ENCODE measurements around the gene HNRNPA3.
"Not testable (repeated sequence)": the region's sequence is repeated elsewhere in the genome, so short reads cannot be mapped to it uniquely, and the experiment has no call there.

HNRNPA3 gene

DNA sequence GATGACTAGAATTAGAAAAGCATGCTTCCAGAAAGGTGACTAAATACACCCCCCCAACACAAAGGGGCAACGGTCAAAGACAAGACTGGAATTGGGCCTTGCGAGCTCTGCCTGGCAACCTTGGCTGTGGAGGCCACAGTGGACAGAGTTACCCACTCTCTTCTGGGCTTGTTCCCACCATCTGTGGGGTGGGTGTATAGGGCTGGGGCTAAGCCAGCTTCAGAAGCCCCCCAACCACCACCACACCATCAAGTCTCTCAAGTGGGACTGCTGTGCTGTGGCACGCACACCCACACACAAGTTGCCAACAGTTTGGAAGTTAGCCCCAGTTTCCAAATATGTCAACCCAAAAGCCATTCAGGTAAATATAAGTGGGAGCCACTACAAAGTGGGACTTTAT, 44.1 kb downstream of the HNRNPA3 start:
- DNase-seq, result no peak

DNA sequence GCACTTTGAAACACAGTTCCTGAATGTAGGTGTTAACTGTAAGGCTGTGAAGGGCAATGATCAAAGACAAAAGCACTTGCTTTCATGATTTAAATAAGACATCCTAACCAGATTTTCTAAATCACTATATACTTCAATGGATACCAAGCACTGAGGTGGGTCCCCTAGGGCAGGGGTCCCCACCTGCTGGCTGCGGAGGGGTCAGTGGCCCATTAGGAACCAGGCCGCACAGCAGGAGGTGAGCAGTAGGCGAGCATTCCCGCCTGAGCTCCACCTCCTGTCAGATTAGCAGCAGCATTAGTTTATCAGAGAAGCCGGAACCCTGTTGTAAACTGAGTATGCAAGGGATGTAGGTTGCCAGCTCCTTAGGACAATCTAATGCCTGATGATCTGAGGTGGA, 44.9 kb downstream of the HNRNPA3 start:
- no peak for DNase-seq

DNA sequence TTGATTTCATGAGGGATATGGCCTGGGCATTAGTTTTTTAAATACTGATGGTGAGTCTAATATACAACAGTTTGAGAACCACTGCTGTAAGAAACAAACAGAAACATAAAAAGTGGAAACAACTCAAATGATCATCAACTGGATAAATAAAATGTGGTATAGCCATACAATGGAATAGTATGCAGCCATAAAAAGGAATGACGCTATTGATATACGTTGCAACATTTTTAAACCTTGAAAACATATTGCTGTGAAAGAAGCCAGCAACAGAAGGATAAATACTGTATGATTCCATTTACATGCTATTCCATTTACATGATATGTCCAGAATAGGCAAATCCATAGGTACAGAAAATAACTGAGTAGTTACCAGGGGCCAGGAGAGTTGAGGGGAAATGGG, 45.5 kb downstream of the HNRNPA3 start:
- no peak for DNase-seq

DNA sequence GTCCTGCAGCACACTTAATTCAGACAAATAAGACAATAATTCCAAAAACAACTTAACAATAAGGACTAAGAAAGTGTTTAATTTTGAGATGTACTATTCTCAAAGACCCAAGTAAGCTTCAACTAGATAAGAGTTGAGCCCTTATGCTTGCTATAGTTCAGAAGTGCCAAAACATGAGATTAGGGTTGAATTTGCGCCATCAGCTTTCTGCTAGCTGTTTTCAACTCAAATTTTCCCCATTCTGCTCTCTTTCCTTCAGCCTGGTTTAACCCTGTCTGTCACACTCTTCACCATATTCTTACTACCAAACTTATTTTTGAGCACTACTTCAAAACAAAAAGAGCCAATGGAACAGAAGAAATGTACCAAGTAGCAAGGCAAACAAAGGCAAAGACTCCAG, 47.8 kb downstream of the HNRNPA3 start:
- DNase-seq, result no peak

DNA sequence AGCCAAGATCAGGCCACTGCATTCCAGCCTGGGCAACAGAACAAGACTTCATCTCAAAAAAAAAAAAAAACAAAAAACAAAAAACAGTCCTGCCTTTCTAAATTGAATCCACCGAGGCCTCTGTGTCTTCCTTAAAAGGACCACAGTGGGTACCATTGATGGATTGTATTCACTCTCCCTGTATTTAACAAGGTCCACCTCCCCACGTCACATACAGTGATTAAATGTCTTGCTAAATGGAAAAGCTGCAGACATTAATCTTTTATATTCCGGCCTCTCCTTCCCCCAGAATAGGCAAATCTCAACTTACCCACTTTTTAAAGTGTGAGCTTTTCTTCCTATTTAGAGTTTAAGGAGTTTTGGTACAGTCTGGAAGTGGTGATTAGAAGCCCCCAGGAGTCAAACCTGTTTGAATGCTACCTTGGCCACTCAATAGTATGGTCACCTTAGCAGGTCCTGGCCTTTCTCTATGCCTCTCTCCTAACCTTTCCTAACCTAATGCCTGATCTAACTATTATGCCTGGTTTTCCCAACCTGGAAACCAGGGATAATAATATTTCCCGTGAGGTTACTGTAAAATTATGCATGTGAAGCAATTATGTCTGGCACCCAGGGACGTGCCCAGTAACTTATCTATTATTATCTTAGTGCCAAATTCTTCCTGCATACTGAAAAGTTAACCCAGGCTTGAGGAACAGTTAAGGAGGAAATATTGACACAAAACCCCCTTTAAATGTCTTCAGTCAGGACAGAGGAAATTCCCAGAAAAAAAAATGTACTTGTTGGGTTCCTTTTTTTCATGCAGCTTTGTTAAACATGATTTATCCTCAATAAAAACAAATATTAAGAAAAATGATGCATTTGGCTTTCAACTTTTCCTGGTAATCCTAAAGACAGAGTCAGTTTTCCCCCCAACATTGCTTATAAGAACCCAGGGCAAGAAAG, 48.8 kb downstream of the HNRNPA3 start:
- DNase-seq, result no peak

DNA sequence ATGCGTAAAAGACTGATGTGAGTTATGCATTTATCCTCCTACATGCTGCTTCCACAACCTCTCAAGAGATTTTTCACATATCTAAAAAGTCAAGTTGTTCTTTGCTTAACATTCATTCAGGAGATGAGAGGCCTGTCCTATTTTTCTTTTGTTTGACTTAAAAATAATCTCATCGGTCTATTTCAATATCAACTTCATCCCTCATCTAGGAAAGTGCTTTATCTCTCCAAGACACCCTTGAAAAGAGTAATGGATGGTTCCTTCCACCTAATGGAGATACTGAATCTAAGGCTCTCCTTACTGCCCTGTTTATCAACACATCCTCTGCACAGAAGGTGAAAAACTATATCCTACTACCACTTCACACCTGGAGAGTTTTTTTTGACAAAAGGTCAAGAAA, 49.5 kb downstream of the HNRNPA3 start:
- no peak for DNase-seq

DNA sequence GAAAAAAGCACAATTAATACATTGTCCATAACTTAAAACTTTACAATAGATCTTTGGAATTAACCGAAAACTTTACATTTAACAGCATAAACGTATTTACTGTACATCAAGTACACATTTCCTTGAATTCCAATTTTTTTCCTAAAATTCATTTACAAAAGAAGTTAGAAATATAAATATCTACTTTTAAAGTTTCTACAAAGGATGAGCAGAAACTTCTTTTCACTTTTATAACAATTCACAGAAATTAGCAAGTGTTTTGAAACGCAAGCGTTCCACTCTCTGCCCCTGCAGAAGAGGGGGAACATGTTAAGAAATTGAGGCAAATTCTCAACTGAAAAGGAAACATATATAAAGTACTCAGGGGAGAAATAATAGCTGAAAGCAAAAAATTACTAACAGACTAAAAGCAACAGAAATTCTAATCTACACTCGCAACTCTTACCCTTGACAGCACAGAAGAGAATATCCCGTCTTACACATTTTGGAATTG, 50.4 kb downstream of the HNRNPA3 start:
- DNase-seq, result no peak

DNA sequence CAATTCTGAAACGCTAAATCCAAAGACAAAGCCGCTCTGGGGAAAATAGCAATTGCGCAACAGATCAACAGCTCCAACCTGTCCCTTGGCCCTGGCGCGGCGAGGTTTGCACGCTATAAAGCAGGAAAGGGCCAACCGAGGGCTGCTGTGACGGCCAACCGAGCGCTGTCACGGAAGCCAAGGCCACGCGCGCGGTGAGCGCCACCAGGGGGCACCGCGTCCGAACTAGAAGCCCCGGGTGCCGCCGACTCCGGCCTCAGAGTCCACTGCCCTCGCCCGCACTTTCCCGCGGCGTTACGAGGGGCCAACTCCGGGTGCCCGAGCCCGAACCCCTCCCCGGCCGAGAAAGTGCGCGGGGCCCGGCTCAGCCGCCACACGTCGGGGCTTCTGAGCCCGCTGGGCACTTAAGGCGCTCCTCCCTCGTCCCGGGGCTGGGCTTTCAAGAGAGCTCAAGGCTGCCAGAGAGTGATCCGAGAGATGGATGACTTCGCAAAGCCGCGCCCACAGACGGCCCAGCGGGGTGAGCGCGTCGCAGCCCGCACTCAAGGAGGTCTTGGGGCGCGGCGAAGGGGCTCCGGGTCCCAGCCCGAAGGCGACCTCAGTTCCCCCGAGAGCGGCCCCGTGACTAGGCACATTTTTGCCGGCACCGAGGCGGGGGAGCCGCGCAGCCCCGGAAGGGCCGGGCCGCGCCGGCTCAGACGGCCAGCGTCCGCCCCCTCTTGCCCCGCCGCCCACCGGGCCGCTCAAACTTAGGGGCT, 51.0 kb downstream of the HNRNPA3 start:
- DNase-seq, result peak; percentile 89

DNA sequence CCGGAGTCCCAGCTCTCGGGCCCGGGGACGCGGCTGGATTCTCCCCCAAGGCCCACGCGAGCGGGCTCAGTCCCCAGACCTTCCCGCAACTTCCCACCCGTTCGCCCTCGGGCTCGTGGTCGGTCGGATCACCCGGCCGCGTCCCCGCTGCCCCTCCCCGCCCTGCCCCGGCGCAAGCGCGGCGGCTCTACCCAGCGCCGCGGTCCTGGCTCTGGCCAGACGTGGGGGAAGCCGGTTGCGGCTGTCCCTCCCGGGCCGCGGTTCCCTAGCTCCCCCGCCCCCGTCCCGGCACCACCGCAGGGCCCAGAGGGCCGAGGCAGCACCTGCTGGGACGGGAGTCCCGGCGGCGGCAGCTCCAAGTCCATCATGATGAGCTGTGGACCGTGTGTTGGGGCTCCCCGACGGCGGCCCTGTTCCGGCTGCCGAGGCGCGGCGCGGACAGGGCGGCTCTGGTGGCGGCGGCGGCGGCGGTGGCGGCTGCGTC, 51.7 kb downstream of the HNRNPA3 start:
- no peak for DNase-seq

DNA sequence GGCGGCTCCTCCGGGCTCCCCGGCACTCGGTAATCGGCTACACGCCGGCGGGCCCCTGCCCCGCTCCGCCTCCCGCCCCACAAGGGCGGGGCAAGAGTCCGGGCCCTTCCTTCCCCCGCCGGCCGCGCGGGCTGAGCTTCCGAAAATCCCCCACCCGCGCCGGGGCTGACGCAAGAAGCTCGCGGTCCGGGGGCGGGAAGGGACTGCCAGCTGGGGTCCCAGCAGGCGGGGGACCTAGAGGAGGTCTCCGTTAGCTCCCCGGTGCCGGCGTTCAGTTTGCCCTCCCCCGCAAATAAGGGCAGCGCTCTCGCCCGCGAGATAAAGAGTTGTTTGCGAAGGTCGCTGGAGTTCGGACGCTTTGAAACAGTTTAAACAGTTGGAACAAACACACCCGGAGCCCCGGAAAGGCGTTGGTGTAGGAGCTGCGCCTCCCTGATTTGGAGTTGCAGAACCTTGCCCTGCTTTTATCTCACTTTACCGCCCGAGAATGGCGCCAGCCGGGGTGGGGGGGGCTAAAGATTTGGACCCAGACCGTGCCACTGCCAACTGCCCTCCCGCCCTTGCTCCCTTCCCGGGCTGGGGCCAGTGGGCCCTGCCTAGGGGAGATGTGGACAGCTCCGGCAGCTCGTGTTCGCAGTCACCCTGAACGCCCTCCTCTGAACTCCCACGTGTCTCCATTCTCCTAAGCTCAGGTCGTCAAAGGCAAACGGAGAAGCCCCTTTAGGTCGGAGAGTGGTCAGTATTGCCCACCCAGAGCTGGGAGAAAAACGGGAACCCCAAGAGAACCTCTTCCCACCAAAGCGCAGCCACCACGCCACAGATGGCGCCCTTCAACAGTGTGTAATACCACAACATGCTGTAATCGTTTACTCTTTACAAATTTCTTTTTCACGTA, 52.3 kb downstream of the HNRNPA3 start, which contains the start of gene NFE2L2:
TSS of gene NFE2L2 (minus strand) at position 35 of the 895 bp plus-strand sequence. CDS start 151 bp downstream, outside the sequence.
- peak; percentile 94 for DNase-seq

DNA sequence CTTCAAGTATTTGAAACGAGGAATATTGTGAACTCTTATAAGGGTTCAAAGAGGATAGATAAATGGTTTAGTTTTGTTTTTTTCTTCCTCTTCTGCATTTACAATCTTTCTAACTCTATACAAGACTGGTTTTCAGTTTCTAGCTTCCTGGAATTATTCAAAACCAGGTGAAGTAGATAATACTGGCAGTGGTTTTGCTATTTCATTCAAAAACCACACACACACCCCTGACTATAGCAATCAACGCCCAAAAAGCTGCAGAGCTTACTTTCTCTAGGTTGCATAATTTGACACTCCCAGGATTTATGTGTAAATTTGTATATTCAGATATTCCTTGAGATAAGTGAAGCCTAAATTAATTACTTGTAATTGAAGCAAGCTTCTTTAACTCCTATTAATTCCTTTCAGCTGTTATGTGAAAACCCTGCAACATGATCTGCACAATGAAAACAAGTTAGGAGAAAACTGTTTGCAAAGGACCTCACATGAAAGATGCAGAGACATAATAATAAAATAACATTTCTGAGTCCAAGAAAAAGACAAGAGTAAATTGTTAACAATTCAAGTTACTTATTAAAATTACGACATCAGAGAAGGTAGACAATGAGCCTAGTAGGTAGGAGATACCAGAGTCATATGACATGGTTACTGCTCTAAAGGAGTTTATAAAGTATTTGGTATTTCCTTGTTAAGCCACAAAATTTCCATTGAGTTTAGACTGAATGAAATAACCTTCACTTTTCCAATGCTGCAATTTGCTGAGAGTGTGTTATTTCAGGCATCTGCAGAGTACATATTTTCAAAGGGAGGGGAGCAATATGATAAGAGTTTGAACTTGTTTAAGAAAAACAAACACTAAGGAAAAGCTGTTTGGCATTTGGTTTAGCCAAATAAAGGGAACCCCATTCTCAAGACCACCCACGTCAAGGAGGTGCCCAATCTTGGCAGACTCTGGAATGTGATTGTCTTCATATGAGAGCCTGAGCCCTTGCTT, 53.5 kb downstream of the HNRNPA3 start:
- DNase-seq, result no peak

DNA sequence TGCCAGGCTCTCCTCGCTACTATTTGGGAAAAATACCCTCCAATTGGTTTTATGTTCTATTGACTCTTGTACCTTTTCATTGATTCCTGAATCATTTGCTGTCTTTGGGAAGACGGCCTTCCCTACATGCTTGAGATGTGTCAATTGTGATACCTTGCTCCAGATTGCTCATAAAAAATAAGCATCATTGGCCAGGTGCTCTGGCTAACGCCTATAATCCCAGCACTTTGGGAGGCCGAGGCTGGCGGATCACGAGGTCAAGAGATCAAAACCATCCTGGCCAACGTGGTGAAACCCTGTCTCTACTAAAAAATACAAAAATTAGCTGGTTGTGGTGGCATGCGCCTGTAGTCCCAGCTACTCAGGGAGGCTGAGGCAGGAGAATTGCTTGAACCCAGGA, 54.4 kb downstream of the HNRNPA3 start:
- DNase-seq, result not testable (repeated sequence)

DNA sequence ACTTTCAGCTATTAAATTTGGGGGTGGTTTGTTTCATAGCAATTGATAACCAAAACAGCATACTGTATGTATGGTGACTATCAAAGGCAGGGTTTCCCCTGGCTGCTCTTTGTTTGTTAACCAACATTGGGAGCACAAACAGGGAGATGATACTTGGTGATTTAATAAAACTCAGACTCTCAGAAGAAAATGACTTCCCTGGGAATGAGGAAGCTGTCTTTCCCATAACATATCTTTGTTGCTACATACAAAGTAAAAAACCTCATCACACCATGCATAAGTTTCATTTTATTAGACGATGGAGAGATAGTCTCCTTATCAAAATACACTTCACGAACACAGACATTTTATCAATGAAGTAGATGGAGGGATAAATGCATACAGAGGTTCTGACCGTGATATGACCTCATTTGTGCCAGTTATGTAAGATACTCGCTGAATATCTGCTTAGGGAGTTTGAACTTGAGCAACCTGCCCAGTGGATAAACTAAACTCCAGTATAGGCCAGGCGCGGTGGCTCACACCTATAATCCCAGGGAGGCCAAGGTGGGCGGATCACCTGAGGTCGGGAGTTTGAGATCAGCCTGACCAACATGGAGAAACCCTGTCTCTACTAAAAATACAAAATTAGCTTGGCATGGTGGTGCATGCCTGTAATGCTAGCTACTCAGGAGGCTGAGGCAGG, 55.7 kb downstream of the HNRNPA3 start:
- no peak for DNase-seq

DNA sequence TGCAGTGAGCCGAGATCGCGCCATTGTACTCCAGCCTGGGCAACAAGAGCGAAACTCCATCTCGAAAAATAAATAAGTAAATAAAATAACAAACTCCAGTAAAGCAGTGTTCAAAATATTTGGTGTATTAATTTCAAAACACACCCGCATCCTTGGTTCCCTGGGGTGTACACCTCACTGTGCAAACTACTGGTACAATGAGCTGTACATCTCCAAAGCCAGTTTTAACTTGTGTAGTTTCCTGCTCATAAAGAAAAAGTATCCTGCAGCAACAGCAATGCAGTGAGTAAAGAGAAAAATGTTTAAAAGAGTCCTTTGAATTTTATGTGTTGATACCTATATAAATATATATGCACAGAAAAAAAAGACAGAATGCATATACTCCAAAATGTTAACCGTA, 56.3 kb downstream of the HNRNPA3 start:
- no peak for DNase-seq

DNA sequence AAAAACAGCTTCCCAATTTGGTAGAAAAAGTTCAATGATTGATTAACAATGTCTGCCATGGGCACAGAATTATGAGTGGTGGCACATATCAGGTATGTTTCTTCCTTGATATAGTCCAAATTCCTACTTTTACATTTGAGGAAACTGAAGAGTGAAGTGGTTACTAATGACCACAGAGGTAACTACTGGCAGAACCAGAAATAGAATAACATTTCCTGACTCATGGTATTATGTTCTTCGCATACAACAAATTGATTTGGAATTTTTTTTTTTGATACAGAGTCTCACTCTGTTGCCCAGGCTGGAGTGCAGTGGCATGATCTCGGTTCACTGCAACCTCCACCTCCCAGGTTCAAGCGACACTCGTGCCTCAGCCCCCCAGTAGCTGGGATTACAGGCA, 57.9 kb downstream of the HNRNPA3 start:
- no peak for DNase-seq

DNA sequence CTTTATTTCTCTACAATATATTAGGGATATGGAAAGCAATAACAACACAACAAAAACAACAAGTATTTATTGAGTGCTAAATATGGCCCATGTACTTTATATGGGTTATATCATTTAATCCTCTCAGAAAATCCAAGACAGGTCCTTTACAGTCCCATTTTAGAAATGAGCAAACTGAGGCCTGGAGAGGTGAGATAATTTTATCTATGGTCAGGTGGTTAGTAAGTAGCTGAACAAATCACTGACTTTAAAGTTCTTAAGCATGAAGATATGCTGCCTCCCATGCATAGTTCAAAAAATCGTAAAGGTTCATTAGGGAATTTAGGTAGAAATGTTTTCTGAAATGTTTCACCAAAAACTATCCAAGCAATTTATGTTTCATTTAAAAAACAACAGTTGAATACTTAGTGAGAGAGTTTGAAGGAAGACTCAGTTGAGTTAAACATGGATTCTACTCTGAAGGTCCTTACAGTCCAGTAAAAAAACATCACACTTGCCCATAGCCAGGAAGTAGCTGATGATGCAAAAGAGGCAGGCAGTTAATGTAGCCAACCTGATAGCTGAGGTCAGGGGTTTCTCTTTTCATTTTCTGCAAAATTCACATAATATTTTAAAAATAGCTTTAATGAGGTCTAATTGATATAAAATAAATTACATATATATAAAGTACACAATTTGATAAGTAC, 59.5 kb downstream of the HNRNPA3 start:
- no peak for DNase-seq

DNA sequence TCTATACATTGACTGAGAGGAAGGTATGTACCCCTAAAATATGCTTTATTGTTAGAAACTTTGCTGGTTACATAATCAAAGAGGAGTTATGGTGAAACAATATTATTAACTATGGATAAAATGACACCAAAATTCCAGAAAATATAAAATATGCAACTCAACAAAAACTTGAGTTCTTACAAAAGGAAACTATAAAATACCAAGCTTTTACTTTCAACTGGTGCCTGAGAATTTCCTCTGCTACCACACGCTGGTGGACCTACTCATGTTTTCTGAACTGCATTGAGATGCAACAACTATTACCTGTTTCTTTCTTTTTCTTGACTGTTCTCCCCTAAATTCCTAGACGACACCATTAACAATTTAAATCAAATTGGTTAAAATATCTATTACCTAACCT, 60.2 kb downstream of the HNRNPA3 start:
- no peak for DNase-seq

DNA sequence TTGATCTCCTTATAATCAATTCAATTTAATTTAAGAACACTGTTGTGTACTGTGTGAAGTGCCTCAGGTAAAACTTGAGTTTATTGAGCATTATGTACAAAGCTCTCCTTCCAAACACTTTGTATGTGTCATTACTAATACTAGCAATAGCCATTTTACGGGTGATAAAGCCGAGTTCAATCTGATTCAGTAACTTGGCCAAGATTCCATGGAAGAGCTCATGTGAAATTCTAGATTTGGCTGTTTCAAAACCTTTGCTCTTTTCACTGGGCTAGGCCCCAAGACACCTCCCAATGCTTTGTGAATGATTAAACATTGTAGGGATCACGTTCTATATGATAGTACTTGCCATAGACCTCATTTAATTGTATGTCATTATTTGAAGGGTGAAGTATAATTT, 60.8 kb downstream of the HNRNPA3 start:
- DNase-seq, result no peak
